Esophagus squamous epithelium (tissue), 5 donors: ENCODE measurements around the gene YWHAH. TPM values are rescaled to one million over a fixed set of nuclear protein-coding genes. Genes with fewer than 3 reads are reported as not detected.

Source experiments
- DNase-seq: peaks from one replicate; lab custom pipeline; 2025; lab: John Stamatoyannopoulos, UW
- H3K27ac ChIP-seq, 4 donors: fragments of 200-600 bp; sonication (generic); one replicate each; pipeline ENCODE4 v1.5.1; 2016 to 2019; ENCODE audit warnings: mild to moderate bottlenecking in 1 of 4
- H3K27me3 ChIP-seq, 4 donors: fragments of 200-600 bp; sonication (generic); 1 replicate in 3 of 4; 2 replicates in 1 of 4; pipeline versions ENCODE4 v1.5.1 to v1.6.0; 2017 to 2021; ENCODE audit warnings: antibody characterized with exemption in 1 of 4
- H3K36me3 ChIP-seq, 3 donors: fragments of 200-600 bp; sonication (generic); one replicate each; pipeline ENCODE4 v1.5.1; 2016 to 2019
- H3K4me1 ChIP-seq, 3 donors: fragments of 200-600 bp; sonication (generic); one replicate each; pipeline ENCODE4 v1.5.1; 2017 to 2019
- H3K4me3 ChIP-seq, 4 donors: fragments of 200-600 bp; sonication (generic); 1 replicate in 3 of 4; 2 replicates in 1 of 4; pipeline ENCODE4 v1.5.1; 2016 to 2019; ENCODE audit warnings: mild to moderate bottlenecking in 2 of 4, moderate library complexity in 1 of 4
- H3K9me3 ChIP-seq, 3 donors: fragments of 200-600 bp; sonication (generic); one replicate each; pipeline ENCODE4 v1.5.1; 2016 to 2019
- CTCF ChIP-seq, 6 experiments: fragments of 450-650 bp in 4 of 6; fragments of 200-600 bp in 2 of 6; sonication (generic) in 2 of 6; IDR thresholded peaks; one replicate each; pipeline ENCODE4 v1.5.1; 2016 to 2019; ENCODE audit warnings: antibody characterized with exemption in 6 of 6, mild to moderate bottlenecking in 4 of 6, moderate library complexity in 4 of 6
- POLR2A ChIP-seq, 4 donors: fragments of 450-650 bp; IDR thresholded peaks; one replicate each; pipeline ENCODE4 v1.6.1; 2017; ENCODE audit warnings: antibody characterized with exemption in 4 of 4, mild to moderate bottlenecking in 4 of 4, moderate library complexity in 3 of 4
- WGBS, 2 donors: methylation state at CpG; one replicate each; pipeline ENCODE4 v1.1.5; 2018; 5-methylcytosine and 5-hydroxymethylcytosine counted together
- intact Hi-C: fragments of 100-400 bp; cut with DNase I; formaldehyde crosslinking; loops from one replicate; pipeline ENCODE4 v1.15.0; 2022
- total RNA-seq, 4 donors: library from RNA; depleted of rRNA; stranded (reverse); fragments of >200 nt; gene quantifications; one replicate each; pipeline ENCODE4 v1.1.0, GENCODE V29; 2016
- donor health status: DM: yes; HTN: yes; CAD: no.

YWHAH gene
- total RNA-seq, 4 donors from 2014 or later = 42.4 to 63.2 (median 54.2) TPM

DNA sequence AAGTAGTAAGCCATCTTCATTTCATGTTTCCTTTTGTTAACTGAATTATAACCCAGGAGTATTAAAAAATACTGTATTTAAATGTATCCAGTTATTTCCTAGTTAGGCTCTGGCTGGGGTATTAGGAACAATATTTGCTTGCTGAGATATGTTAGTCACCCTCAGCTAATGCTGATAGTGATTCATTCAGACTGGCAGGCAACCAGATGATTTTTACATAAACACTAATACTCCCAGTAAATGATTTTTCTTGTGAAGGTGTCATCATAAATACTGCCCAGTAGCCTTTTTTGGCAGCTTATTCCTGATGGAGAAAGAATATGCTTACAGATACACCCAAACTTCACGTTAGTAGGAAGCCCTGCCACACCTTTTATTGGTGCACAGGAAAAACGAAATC is 8.1 kb downstream of the YWHAH start:
- peaks cover 0 to 43% (median 8%) of the 10 kb centered on the region in 3 donors for H3K36me3 ChIP-seq
- no peaks in the 10 kb centered on the region for H3K9me3 ChIP-seq
- no peak overlapping the region for H3K4me3 ChIP-seq
- TF ChIP-seq CTCF (IDR thresholded peaks at IDR 0.05) (no peak), POLR2A (IDR thresholded peaks at IDR 0.05) (no peak)
- intact Hi-C loops = no loop called here
- peak overlapping the region; percentile 67 to 87 (median 77) for H3K27ac ChIP-seq
- H3K4me1 ChIP-seq = peaks cover 21 to 73% (median 57%) of the 10 kb centered on the region in 3 donors
- H3K27me3 ChIP-seq = no peaks in the 10 kb centered on the region
- 11 to 20% methylated on average over 2 of the region's 2 CpGs for WGBS, 2 donors
- no peak for DNase-seq

GRCh38 chr22:31953261-31953660 is 8.9 kb downstream of the YWHAH start:
- Histone ChIP-seq H3K27me3 (no peaks in the 10 kb centered on the region), H3K9me3 (no peaks in the 10 kb centered on the region), H3K27ac (peak overlapping the region; percentile 33 to 87 (median 77)), H3K36me3 (peaks cover 0 to 46% (median 8%) of the 10 kb centered on the region in 3 donors), H3K4me3 (no peak overlapping the region), H3K4me1 (peaks cover 21 to 66% (median 53%) of the 10 kb centered on the region in 3 donors)
- intact Hi-C loops = no loop called here
- TF ChIP-seq CTCF (IDR thresholded peaks at IDR 0.05) (no peak), POLR2A (IDR thresholded peaks at IDR 0.05) (no peak)
- DNase-seq = no peak
- 59 to 62% methylated on average over 3 of the region's 3 CpGs for WGBS, 2 donors

GRCh38 chr22:31954535-31955523 is 10.5 kb downstream of the YWHAH start:
- Histone ChIP-seq H3K27me3 (no peaks in the 10 kb centered on the region), H3K27ac (peak overlapping the region in 3 of 4 donors; percentile 74 to 80 (median 74)), H3K4me1 (peaks cover 21 to 59% (median 53%) of the 10 kb centered on the region in 3 donors), H3K9me3 (no peaks in the 10 kb centered on the region), H3K4me3 (no peak overlapping the region), H3K36me3 (peaks cover 0 to 36% (median 8%) of the 10 kb centered on the region in 3 donors)
- intact Hi-C loops = no loop called here
- TF ChIP-seq POLR2A (IDR thresholded peaks at IDR 0.05) = no peak
- TF ChIP-seq CTCF (IDR thresholded peaks at IDR 0.05) = no peak
- DNase-seq = no peak
- WGBS, 2 donors = 78 to 80% methylated on average over 9 to 11 of the region's 11 CpGs

- no peak for DNase-seq
- peaks cover 0 to 28% (median 8%) of the 10 kb centered on the region in 3 donors for H3K36me3 ChIP-seq
- H3K4me1 ChIP-seq = peaks cover 15 to 44% (median 40%) of the 10 kb centered on the region in 3 donors
- 71 to 92% methylated on average over 10 to 12 of the region's 12 CpGs for WGBS, 2 donors
- no peaks in the 10 kb centered on the region for H3K27me3 ChIP-seq
- intact Hi-C loops = no loop called here
- no peak overlapping the region for H3K27ac ChIP-seq
- TF ChIP-seq CTCF (IDR thresholded peaks at IDR 0.05) = no peak
- TF ChIP-seq POLR2A (IDR thresholded peaks at IDR 0.05) = no peak
- no peaks in the 10 kb centered on the region for H3K9me3 ChIP-seq
- H3K4me3 ChIP-seq = no peak overlapping the region
Observed at GRCh38 chr22:31956360-31956759, 12.0 kb downstream of the YWHAH start.
